GM10266 (cell line): Measurements from ENCODE around the gene NGEF.
"Not testable (repeated sequence)": the region's sequence is repeated elsewhere in the genome, so short reads cannot be mapped to it uniquely, and the experiment has no call there.

ENCODE experiments used
- DNase-seq: peaks from one replicate; pipeline ENCODE4 v3.0.0; 2012; ENCODE audit errors: extremely low spot score
- CTCF ChIP-seq: IDR thresholded peaks from 2 replicates; pipeline ENCODE4 v1.5.1; 2012; ENCODE audit warnings: mild to moderate bottlenecking, low read depth; ENCODE audit not compliant: control insufficient read depth, insufficient read depth; ENCODE audit errors: missing control alignments

Gene NGEF

GRCh38 chr2:232913903-232914302 is 99.2 kb downstream of the NGEF start:
- no peak for TF ChIP-seq CTCF
- DNase-seq, result no peak

- TF ChIP-seq CTCF, result no peak
- no peak for DNase-seq
Measured at GRCh38 chr2:232911712-232912277, 101.3 kb downstream of the NGEF start.

- TF ChIP-seq CTCF, result no peak
- no peak for DNase-seq
Measured at GRCh38 chr2:232910376-232910775, 102.7 kb downstream of the NGEF start.

GRCh38 chr2:232908695-232909094 is 104.4 kb downstream of the NGEF start:
- no peak for DNase-seq

GRCh38 chr2:232907718-232908085 is 105.4 kb downstream of the NGEF start:
- DNase-seq, result not testable (repeated sequence)

More at GRCh38 chr2:232908695-232909094, 104.4 kb downstream of the NGEF start:
- TF ChIP-seq CTCF, result no peak

- DNase-seq, result not testable (repeated sequence)
Measured at GRCh38 chr2:232906867-232907717, 106.0 kb downstream of the NGEF start.

GRCh38 chr2:232903989-232904388 is 109.1 kb downstream of the NGEF start:
- no peak for DNase-seq
- no peak for TF ChIP-seq CTCF

- TF ChIP-seq CTCF, result no peak
- DNase-seq, result no peak
Measured at GRCh38 chr2:232901736-232902578, 111.1 kb downstream of the NGEF start.
